Measurements from ENCODE around the gene RTP3. TPM values are rescaled to one million over a fixed set of nuclear protein-coding genes. Genes with fewer than 3 reads are reported as not detected.

Gene RTP3
- total RNA-seq, 1 donor = not detected

GRCh38 chr3:46482632-46483350 is 15.0 kb upstream of the RTP3 start:
- peak; percentile 99 for DNase-seq (ENCODE audit: low read depth)
- TF ChIP-seq CTCF (IDR thresholded peaks at IDR 0.05; ENCODE audit: insufficient read depth, low read length) = no peak
- H3K4me3 ChIP-seq (ENCODE audit: low read depth, low read length) = no peak overlapping the region

DNA sequence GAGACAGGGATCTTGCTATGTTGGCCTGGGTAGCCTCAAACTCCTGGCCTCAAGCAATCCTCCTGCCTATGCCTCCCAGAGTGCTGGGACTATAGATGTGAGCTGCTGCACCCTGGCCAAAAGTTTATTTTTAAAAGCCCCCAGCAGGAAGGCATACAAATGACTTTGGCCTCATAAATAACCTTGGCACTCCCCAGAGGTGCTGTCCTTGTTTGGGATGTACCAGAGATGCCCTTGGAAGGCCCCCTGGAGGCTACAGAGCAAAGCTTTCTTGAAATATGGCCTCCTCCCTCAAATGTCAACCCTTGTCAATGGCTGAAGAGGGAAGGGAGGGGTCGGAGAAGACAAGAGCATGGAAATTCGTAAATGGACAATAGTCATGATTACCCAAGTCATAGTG is 14.0 kb upstream of the RTP3 start:
- no peak overlapping the region for H3K4me3 ChIP-seq (ENCODE audit: low read depth, low read length)
- no peak for TF ChIP-seq CTCF (IDR thresholded peaks at IDR 0.05; ENCODE audit: insufficient read depth, low read length)
- no peak for DNase-seq (ENCODE audit: low read depth)

- DNase-seq (ENCODE audit: low read depth) = no peak
- no peak for TF ChIP-seq CTCF (IDR thresholded peaks at IDR 0.05; ENCODE audit: insufficient read depth, low read length)
- H3K4me3 ChIP-seq (ENCODE audit: low read depth, low read length) = no peak overlapping the region
Observed at GRCh38 chr3:46484388-46484787, 13.4 kb upstream of the RTP3 start.

DNA sequence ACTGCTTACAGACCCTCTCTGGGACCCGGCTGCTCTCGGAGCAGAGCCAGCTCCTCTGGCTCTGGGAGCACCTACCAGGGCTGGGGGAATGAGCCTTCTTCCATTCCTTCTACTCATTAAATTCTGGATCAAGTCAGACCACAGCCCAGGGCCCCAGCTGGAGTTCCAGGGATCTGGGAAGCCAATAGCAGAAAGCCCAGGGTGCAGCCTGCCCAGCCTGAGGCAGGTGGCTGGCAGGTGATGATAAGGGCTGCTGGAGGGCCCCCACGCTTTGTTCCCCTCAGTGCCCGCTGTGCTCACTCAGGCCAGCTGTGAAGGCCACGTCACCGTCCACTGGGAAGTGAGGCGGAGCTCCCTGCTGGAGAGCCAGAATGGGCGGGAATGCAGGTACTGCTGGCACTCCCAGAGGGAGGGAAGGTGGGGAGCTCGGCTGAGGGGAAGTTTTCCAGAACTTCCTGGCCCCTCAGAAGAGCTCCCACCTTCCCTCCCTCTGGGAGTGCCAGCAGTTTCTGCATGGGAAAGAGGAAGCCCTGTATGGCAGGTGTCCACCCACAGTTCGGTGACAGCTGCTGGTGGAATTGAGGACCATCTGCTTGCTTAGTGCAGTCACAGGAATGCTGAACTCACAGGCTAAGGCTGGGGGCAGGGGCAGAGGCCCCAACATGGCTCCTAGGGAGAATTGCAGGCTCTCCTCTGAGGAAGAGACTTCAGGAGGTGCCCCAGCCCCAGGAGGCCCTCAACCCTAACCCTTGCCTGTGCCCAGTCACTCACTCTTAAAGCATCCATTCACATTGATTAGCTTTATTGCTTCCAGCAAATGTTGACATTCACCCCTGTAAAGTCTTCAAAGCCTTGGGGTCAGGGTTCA is 12.6 kb upstream of the RTP3 start:
- DNase-seq (ENCODE audit: low read depth) = no peak
- TF ChIP-seq CTCF (IDR thresholded peaks at IDR 0.05; ENCODE audit: insufficient read depth, low read length) = no peak
- no peak overlapping the region for H3K4me3 ChIP-seq (ENCODE audit: low read depth, low read length)

GRCh38 chr3:46485779-46486175 is 12.0 kb upstream of the RTP3 start:
- TF ChIP-seq CTCF (IDR thresholded peaks at IDR 0.05; ENCODE audit: insufficient read depth, low read length) = no peak
- no peak overlapping the region for H3K4me3 ChIP-seq (ENCODE audit: low read depth, low read length)

GRCh38 chr3:46488735-46489361 is 8.9 kb upstream of the RTP3 start:
- peak; percentile 88 for DNase-seq (ENCODE audit: low read depth)
- no peak overlapping the region for H3K4me3 ChIP-seq (ENCODE audit: low read depth, low read length)
- peak; percentile 100 for TF ChIP-seq CTCF (IDR thresholded peaks at IDR 0.05; ENCODE audit: insufficient read depth, low read length)

More at GRCh38 chr3:46485779-46486175, 12.0 kb upstream of the RTP3 start:
- no peak for DNase-seq (ENCODE audit: low read depth)

Data from fibroblast of the aortic adventitia (primary cell).